GF-D8 (cell line): ENCODE measurements around the gene NPY4R2.
"Not testable (repeated sequence)": the region's sequence is repeated elsewhere in the genome, so short reads cannot be mapped to it uniquely, and the experiment has no call there.

ENCODE experiments used
- DNase-seq: peaks from one replicate; lab custom pipeline; 2025; lab: John Stamatoyannopoulos, UW

NPY4R2 gene, protein sequence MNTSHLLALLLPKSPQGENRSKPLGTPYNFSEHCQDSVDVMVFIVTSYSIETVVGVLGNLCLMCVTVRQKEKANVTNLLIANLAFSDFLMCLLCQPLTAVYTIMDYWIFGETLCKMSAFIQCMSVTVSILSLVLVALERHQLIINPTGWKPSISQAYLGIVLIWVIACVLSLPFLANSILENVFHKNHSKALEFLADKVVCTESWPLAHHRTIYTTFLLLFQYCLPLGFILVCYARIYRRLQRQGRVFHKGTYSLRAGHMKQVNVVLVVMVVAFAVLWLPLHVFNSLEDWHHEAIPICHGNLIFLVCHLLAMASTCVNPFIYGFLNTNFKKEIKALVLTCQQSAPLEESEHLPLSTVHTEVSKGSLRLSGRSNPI

DNA sequence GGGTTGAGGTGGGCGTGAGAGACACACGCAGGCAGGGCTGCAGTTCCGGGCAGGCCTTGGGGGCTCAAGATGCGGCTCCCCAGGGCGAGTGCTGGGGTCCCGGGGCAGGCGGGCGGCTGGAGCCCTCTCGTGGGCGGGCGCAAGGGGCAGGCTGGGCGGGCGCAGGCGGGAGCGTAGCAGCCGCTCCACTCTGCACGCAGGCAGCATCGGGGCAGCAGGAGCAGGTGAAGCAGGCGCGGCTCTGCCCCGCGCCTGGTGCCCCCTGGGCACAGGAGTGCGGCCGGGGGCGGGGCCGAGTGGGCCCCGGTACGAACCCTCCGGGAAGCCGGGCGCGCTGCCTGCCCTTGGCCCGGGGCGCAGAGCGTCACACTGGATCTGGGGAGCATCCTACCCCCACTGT is at the start of gene NPY4R2:
Gene NPY4R2, plus strand, starts transcription at position 188 of the 400 bp plus-strand sequence. CDS start 3,326 bp downstream, outside the sequence.
- DNase-seq, result not testable (repeated sequence)

- DNase-seq, result not testable (repeated sequence)
Observed at GRCh38 chr10:47870887-47871286, 47.6 kb upstream of the NPY4R2 start.

DNA sequence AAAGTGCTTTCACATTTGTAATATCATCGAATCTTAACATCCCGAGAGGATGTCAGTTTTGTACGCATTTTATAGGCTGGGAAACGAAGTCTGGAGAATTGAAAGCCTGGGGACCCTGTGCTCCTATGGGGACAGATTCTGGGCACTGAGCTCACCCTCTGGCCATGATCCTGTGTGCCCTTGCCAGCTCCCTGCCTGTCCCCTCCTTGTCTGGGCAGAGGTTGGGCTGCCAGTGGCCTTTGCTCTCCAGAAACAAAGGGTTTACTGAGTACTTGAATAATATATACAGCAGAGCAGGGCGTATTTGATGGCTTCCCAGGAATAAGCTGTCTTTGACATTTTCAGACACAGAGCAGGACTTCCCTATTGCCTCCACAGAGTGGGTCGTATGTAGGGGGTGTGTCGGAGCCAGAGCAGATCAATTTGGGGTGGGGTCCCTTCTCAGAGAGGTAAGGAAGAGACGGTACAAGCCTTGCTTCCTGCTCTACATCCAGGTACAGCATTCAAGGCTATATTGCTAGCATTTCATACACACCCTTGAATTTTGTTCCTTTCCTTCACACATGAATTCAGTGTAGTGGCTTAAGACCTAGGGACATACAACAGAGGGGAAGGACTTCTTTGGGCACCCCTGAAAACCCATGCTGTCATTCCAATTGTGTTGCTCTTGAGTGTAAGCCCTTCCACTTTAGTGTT is 46.8 kb upstream of the NPY4R2 start:
- DNase-seq, result not testable (repeated sequence)

DNA sequence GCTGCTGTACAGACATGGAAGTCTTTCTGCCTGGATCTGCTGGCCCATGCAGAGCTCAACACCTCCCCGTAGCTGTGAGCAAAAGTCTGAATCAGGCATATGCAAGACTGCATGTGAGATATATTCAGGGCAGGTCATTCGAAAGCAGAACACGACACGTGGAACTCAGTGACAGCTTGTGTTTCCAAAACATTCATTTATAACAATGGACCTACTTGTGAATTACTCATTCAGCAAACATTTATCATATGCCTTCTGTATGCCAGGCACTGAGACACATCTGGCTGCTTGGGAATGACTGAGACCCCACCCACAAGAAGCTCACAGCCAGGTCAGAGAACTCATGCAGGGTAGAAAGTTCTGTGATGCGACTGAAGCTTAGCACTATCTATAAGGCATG is 46.2 kb upstream of the NPY4R2 start:
- DNase-seq, result not testable (repeated sequence)

- DNase-seq, result not testable (repeated sequence)
Observed at GRCh38 chr10:47884239-47884638, 34.2 kb upstream of the NPY4R2 start.

DNA sequence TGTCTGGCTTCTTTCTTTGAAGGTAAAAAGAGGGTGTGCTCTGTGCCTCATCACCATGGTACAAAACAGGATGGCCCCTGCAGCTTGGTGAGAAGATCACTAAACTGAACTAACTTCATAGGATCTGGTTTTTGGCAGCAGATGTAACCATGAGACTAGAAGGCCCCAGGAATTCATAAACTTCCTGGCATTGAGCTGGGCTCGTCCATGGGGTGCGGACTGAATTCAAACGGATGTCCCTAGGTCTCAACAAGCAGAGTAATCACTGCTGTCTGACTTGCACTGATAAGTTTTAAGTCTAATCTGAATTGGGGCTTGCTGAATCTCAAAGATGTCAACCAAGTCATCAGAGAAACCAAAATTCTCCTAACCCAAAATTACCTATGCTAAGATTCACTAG is 33.5 kb upstream of the NPY4R2 start:
- DNase-seq, result not testable (repeated sequence)

- not testable (repeated sequence) for DNase-seq
Observed at GRCh38 chr10:47886356-47886755, 32.1 kb upstream of the NPY4R2 start.

GRCh38 chr10:47886827-47887226 is 31.6 kb upstream of the NPY4R2 start:
- not testable (repeated sequence) for DNase-seq

- not testable (repeated sequence) for DNase-seq
Observed at GRCh38 chr10:47890737-47891136, 27.7 kb upstream of the NPY4R2 start.

- not testable (repeated sequence) for DNase-seq
Observed at GRCh38 chr10:47892494-47893261, 25.8 kb upstream of the NPY4R2 start.

DNA sequence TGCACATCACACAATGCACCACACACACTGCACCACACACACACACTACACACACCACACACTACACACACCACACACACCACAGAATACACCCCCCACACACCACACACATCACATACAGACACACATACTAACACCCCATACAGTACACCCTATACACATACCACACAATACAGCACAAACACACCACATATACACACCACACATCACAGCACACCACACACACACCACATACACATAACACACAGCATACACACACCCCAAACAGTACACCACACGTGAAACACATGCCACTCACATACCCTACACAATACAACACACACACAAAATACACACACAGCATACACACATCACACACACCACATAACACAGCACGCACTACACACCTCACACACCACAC is 23.9 kb upstream of the NPY4R2 start:
- DNase-seq, result not testable (repeated sequence)

GRCh38 chr10:47897813-47898212 is 20.6 kb upstream of the NPY4R2 start:
- not testable (repeated sequence) for DNase-seq

DNA sequence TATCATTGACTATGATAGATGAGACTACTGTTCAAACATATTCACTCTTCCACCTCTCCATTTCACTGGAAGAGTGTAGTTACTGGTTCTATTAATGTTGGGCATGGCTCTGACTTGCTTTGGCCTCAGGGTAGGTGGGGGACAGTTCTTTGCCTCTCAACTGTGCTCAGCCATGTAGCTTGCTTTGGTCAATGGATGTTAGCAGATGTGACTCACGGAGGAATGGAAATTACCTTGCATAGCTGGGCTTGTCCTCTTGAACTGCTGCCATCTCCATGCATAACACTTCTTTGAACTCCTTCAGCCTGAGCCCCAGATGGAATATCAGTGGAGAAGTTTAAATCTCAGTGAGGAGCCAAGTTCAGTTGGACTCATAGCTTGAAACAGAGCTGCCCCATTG is 9.1 kb upstream of the NPY4R2 start:
- DNase-seq, result not testable (repeated sequence)

GRCh38 chr10:47910486-47910885 is 8.0 kb upstream of the NPY4R2 start:
- DNase-seq, result not testable (repeated sequence)

- not testable (repeated sequence) for DNase-seq
Observed at GRCh38 chr10:47914052-47914451, 4.4 kb upstream of the NPY4R2 start.

GRCh38 chr10:47915849-47916548 is 2.5 kb upstream of the NPY4R2 start:
- DNase-seq, result not testable (repeated sequence)

DNA sequence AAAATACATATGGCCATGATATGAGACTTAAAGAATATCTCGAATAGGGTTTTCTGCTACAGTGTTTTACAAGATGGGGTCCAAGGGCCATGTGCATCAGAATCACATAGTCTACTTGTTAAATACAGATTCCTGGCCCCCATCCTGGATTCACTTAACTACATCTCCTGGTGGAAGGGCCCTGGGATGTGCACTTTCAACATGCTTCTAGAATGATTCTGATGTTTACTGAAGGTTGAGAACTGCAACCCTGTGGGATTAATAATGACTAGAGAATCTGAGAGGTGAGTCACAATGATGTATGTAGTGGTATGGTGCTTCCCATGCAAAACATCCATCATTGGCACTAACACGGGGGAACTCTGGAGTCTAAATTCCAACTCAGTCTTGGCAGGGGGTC is 2.1 kb downstream of the NPY4R2 start:
- DNase-seq, result not testable (repeated sequence)

GRCh38 chr10:47922503-47922902 is 4.0 kb downstream of the NPY4R2 start:
- DNase-seq, result not testable (repeated sequence)

DNA sequence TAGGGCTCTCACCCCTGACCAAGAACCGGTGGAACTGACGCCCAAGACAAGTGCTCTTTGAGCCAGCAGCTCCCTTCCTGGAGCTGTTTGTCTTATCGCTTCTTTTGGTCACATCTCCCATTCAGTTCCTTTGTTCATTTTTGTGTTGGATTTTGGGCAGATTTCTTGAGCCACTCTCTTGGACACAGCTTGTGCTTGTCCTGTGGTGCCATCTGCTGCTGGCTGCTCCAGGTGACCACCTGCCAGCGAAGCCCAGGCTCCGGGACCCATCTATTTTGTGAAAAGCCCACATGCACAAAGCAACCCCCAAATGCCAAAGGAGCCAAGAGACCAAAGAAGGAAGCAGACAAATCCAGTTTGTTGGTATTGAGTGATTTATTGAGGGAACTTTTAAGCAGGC is 6.2 kb downstream of the NPY4R2 start:
- DNase-seq, result not testable (repeated sequence)

DNA sequence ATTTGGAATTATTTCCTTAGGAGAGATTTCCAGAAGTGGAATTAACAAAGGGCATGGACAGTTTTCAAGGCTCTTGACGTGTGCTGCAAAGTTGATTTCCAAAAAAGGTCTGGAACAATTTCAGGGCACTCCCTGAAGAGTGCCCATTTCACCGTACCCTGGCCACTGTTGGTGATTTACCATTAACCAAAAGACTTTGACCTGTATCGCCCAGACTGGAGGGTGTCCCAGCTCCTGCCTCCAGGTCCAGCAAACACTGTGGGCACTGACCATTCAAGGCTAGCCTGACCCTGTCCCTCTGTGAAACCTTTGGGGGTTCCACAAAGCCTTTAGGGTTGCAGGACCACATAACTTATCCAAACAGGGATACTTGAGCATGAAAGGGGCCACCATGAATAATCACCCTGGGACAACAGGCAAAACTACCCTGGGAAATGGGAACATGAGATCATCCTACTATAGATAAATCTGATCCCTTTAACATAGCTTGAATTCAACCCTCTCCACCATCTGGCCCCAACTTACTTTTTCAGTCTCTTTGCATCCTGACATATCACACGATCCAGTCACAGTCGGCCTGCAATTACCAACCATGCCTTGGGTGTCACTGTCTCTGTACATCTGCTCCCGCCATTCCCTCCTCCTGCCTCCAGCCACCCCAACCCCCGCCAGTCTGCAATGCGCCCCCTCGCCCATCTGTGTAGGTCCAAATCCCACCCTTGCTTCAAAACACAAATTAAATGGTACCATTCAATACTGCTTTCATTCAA is 8.9 kb downstream of the NPY4R2 start:
- not testable (repeated sequence) for DNase-seq

- not testable (repeated sequence) for DNase-seq
Observed at GRCh38 chr10:47928225-47928624, 9.8 kb downstream of the NPY4R2 start.
